ENCODE data around the gene CXCR6. TPM values are rescaled to one million over a fixed set of nuclear protein-coding genes. Genes with fewer than 3 reads are reported as not detected.

The CXCR6 gene
- total and polyA plus RNA-seq, 2 donors (not counting 1 experiment from before 2014, with no cell fraction given), result not detected

GRCh38 chr3:45911511-45912226, 31.6 kb upstream of the CXCR6 start:
- no peaks in the 10 kb centered on the region for H3K9me3 ChIP-seq (ENCODE audit: control insufficient read depth, insufficient read depth, low read depth, low read length)
- H4K20me1 ChIP-seq (ENCODE audit: control insufficient read depth, extremely low read depth, insufficient read depth, low read length), result no peaks in the 10 kb centered on the region
- DNase-seq (ENCODE audit: low read depth in 2 of 2), result no peak

DNA sequence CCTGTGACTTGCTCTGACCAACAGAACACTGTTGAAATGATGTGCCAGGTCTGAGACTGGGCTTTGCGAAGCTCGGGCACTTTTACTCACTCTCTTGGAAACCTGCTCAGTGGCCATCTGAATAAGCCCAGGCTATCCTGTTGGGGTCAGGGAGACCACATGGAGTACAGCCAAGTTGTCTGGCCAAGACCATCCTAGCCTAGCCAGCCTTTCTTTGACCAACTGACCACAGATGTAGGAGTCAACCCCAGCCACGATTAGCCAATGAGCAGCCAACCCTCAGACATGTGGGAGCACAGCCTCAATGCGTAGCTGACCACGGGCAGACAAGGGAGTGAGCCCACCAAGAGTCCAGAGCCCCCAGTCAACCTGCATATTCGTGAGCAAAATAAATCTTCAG, 30.8 kb upstream of the CXCR6 start:
- no peak overlapping the region for H3K4me3 ChIP-seq (replicated peaks in 1 of 4; ENCODE audit: control extremely low read depth in 1 of 4, insufficient read depth in 1 of 4, low read depth in 3 of 4, low read length in 4 of 4)
- no peak overlapping the region for H3K9ac ChIP-seq (ENCODE audit: insufficient read depth, low read length)
- H3K4me1 ChIP-seq (ENCODE audit: control insufficient read depth, extremely low read depth, insufficient read depth, low read length), result peaks cover 9% of the 10 kb centered on the region
- no peak overlapping the region for H3K27ac ChIP-seq (ENCODE audit: insufficient read depth, low read length)
- H3K27me3 ChIP-seq (ENCODE audit: control insufficient read depth, insufficient read depth, low read length), result no peaks in the 10 kb centered on the region
- no peak for DNase-seq (ENCODE audit: low read depth in 2 of 2)
- no peaks in the 10 kb centered on the region for H3K36me3 ChIP-seq (ENCODE audit: control insufficient read depth, insufficient read depth, low read length)
- no peak overlapping the region for H3K4me2 ChIP-seq (ENCODE audit: extremely low read depth, insufficient read depth, low read length)
- H4K20me1 ChIP-seq (ENCODE audit: control insufficient read depth, extremely low read depth, insufficient read depth, low read length), result no peaks in the 10 kb centered on the region
- no peak for TF ChIP-seq CTCF (conservative IDR thresholded peaks at IDR 0.05 in 1 of 2, IDR thresholded peaks at IDR 0.05 in 1 of 2; ENCODE audit: low read depth in 1 of 2, low read length in 2 of 2)
- no peak for TF ChIP-seq EZH2 (IDR thresholded peaks at IDR 0.05; ENCODE audit: low read length, missing control alignments)
- H2AFZ ChIP-seq (ENCODE audit: low read length), result no peak overlapping the region
- no peaks in the 10 kb centered on the region for H3K79me2 ChIP-seq (ENCODE audit: control insufficient read depth, insufficient read depth, low read length)
- H3K9me3 ChIP-seq (ENCODE audit: control insufficient read depth, insufficient read depth, low read depth, low read length), result no peaks in the 10 kb centered on the region

More at GRCh38 chr3:45911511-45912226, 31.6 kb upstream of the CXCR6 start:
- Histone ChIP-seq H3K9ac (ENCODE audit: insufficient read depth, low read length) (no peak overlapping the region), H3K79me2 (ENCODE audit: control insufficient read depth, insufficient read depth, low read length) (no peaks in the 10 kb centered on the region), H3K4me2 (ENCODE audit: extremely low read depth, insufficient read depth, low read length) (no peak overlapping the region), H3K4me1 (ENCODE audit: control insufficient read depth, extremely low read depth, insufficient read depth, low read length) (peaks cover 13% of the 10 kb centered on the region), H2AFZ (ENCODE audit: low read length) (no peak overlapping the region), H3K4me3 (replicated peaks in 1 of 4; ENCODE audit: control extremely low read depth in 1 of 4, insufficient read depth in 1 of 4, low read depth in 3 of 4, low read length in 4 of 4) (no peak overlapping the region), H3K27me3 (ENCODE audit: control insufficient read depth, insufficient read depth, low read length) (no peaks in the 10 kb centered on the region), H3K36me3 (ENCODE audit: control insufficient read depth, insufficient read depth, low read length) (no peaks in the 10 kb centered on the region), H3K27ac (ENCODE audit: insufficient read depth, low read length) (no peak overlapping the region)
- TF ChIP-seq CTCF (conservative IDR thresholded peaks at IDR 0.05 in 1 of 2, IDR thresholded peaks at IDR 0.05 in 1 of 2; ENCODE audit: low read depth in 1 of 2, low read length in 2 of 2) (no peak), EZH2 (IDR thresholded peaks at IDR 0.05; ENCODE audit: low read length, missing control alignments) (no peak)

DNA sequence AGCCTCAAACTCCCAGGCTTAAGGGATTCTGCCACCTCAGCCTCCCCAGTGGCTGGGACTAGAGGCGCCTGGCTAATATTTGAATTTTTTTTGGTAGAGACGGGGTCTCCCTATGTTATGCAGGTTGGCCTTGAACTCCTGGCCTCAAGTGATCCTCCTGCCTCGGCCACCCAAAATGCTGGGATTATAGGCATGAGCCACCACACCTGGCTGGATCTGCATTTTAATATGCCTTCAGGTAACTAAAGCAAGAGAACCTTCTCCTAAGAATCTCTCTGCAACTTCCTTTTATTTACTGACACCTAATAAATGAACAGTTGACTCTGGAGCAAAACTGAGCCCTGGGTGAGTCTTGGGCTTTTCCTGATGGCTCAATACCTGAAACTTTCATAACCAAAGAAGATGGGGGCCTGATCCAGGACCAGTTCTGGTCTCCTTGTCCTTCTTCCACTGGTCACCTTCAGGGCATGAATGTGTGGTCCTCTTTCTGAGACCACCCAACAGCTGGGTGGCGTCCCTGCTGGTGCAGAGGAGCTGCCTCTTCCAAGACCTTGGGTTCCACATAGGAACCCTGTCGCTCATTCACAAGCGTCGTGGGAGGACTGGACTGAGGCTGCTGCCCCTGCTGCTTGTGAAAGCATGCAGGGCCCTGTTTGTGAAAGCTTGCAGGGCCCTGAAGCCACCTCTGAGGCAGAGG, 28.8 kb upstream of the CXCR6 start:
- TF ChIP-seq EZH2 (IDR thresholded peaks at IDR 0.05; ENCODE audit: low read length, missing control alignments) (no peak), CTCF (conservative IDR thresholded peaks at IDR 0.05 in 1 of 2, IDR thresholded peaks at IDR 0.05 in 1 of 2; ENCODE audit: low read depth in 1 of 2, low read length in 2 of 2) (no peak)
- peaks cover 4% of the 10 kb centered on the region for H3K4me1 ChIP-seq (ENCODE audit: control insufficient read depth, extremely low read depth, insufficient read depth, low read length)
- no peak overlapping the region for H2AFZ ChIP-seq (ENCODE audit: low read length)
- H3K27ac ChIP-seq (ENCODE audit: insufficient read depth, low read length), result no peak overlapping the region
- no peaks in the 10 kb centered on the region for H3K27me3 ChIP-seq (ENCODE audit: control insufficient read depth, insufficient read depth, low read length)
- H3K36me3 ChIP-seq (ENCODE audit: control insufficient read depth, insufficient read depth, low read length), result peaks cover 3% of the 10 kb centered on the region
- no peak overlapping the region for H3K4me2 ChIP-seq (ENCODE audit: extremely low read depth, insufficient read depth, low read length)
- H3K79me2 ChIP-seq (ENCODE audit: control insufficient read depth, insufficient read depth, low read length), result no peaks in the 10 kb centered on the region
- no peaks in the 10 kb centered on the region for H3K9me3 ChIP-seq (ENCODE audit: control insufficient read depth, insufficient read depth, low read depth, low read length)
- H4K20me1 ChIP-seq (ENCODE audit: control insufficient read depth, extremely low read depth, insufficient read depth, low read length), result no peaks in the 10 kb centered on the region
- DNase-seq (ENCODE audit: low read depth in 2 of 2), result no peak
- no peak overlapping the region for H3K4me3 ChIP-seq (replicated peaks in 1 of 4; ENCODE audit: control extremely low read depth in 1 of 4, insufficient read depth in 1 of 4, low read depth in 3 of 4, low read length in 4 of 4)
- H3K9ac ChIP-seq (ENCODE audit: insufficient read depth, low read length), result no peak overlapping the region
